Stimulated activated CD8-positive, alpha-beta memory T cell treated with anti-CD3 and anti-CD28 coated beads, Interleukin-15, amount 100 ng/mL, for 48 hours (primary cell): ENCODE results near the gene KRT80.
"Not testable (repeated sequence)": the region's sequence is repeated elsewhere in the genome, so short reads cannot be mapped to it uniquely, and the experiment has no call there.

Experiments
- DNase-seq, 2 donors: peaks; one replicate each; pipeline ENCODE4 v3.0.0-alpha.2; 2020; ENCODE audit warnings: low read depth in 2 of 2

The KRT80 gene

DNA sequence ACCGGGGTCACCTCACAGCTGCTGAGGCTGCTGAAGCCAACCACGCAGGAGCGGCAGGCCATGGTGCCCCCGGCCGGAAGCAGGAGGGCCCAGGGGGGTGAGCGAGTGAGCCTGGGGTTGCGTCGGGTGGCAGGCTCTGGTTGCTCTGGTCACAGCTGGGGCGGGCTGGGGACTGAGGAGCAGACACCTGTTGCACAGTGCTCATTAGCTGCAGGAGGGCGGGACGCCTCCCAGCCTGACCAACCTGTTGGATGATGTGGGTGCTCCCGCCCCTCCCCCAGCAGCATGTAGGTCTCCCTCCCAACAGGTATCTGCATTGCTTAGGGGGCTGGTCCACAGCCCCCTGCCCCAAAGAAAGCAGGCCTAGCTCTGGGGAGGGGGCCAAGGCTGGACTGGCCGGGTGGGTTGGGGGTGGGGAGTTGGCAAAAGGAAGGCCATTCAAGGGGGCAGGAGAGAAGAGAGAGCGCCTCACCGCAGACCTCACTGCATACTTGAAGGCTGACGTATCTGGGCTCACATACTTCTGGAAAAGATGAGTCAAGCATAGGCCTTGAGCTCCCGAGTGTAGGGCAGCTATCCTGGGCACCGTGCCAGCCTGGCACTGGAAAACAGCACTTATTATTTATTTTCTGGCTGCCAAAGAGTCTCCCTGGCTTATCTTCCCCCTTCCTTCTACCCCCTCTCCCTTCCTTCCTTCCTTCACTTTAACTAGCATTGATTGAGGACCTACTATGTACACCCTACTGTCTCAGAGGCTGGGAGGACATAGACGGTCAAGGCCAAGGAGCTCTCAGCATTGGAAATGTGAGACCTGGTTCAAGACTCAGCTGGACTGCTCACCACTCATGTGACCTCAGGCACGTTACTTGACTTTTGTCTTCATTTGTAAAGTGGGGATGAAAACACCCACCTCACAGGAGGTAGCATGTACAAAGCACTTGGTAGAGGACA, at the start of gene KRT80:
TSS of gene KRT80 (minus strand) at position 174 of the 951 bp plus-strand sequence. CDS start at position 62, 112 bp downstream.
- no peak for DNase-seq

DNA sequence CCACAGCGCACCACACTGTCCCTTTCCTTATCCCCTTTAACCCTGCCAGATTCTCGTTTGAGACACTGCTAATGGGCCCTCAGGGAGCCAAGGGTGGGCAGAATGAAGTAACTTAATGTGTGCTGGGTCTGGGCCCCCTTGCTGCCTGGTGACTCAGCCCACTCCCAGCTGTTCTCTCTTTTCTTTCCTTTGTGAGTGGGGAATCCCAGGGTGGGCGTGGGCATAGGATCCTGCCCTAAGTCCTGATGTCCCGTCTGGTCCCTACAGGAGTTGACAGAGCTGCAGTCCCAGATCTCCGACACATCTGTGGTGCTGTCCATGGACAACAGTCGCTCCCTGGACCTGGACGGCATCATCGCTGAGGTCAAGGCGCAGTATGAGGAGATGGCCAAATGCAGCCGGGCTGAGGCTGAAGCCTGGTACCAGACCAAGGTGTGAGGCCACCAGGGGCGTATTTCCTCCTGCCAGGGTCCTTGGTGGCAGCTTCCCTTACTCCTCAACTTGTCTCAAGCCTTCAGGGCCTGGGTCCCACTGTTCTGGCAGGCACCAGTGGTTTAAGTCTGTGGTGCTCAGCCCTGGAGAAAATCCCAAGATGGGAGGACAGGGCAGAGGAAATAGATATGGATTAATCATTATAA, 49.5 kb upstream of the KRT80 start:
- no peak for DNase-seq

DNA sequence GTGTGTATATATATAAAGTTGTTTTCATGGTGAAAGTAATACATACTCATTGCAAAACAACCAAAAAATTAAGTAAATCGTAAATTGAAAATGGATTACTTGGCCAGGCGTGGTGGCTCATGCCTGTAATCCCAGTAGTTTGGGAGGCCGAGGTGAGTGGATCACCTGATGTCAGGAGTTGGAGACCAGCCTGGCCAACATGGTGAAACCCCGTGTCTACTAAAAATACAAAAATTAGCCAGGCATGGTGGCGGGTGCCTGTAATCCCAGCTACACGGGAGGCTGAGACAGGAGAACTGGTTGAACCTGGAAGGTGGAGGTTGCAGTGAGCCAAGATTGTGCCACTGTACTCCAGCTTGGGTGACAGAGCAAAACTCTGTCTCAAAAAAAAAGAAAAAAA, 48.4 kb upstream of the KRT80 start:
- not testable (repeated sequence) for DNase-seq

DNA sequence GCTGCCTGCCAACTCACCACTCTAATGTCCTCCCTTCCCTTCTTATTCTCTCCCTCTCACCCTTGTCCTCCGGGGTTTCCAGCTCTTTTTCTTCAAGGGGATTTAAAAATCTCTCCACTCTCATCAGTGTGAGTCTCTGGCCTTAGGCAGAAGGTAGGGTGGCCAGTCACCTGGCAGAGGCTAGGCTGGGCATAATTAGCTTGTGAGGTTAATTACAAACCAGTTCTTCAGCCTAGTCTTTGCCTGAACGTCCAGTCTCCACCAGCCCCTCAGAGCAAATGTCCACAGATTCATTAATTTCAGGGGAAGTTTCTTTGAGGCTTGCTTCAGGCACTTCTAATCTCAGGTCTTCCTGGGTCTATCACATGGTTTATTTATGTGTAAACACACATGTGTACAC, 48.0 kb upstream of the KRT80 start:
- DNase-seq: no peak

DNA sequence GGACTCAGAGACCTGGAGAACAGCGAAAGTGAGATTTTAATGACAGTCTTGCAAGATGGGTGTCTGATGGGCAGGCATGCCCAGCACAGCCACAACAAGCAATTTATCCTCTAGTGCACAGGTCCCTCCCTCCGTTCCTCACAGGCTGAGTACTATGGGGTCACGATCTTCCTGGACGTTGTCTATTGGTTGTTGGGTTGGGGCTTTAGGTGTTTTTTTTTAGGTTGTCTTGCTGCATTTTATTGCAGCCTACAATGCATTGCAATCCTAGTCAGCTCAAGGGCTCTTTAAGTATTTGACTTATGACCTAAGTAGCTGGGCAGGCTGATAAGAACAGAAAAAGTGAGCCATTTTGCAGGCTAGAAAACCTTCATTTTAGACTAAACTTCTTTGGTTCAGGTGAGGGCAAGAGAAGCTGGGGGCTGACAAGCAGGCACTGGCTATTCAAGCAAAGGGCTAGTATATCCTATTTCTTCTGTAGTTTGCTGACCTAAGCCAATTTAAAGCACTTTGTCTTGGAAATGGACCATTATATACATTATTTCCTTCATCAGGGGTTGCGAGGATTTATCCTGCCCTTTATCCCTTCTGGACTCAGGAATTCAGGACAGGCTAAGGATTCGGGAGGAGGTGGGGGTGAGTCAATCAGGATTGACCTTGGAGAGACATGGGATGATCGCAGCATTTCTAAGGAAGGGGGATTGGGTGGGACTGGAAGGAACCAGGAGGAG, 47.3 kb upstream of the KRT80 start:
- no peak for DNase-seq

DNA sequence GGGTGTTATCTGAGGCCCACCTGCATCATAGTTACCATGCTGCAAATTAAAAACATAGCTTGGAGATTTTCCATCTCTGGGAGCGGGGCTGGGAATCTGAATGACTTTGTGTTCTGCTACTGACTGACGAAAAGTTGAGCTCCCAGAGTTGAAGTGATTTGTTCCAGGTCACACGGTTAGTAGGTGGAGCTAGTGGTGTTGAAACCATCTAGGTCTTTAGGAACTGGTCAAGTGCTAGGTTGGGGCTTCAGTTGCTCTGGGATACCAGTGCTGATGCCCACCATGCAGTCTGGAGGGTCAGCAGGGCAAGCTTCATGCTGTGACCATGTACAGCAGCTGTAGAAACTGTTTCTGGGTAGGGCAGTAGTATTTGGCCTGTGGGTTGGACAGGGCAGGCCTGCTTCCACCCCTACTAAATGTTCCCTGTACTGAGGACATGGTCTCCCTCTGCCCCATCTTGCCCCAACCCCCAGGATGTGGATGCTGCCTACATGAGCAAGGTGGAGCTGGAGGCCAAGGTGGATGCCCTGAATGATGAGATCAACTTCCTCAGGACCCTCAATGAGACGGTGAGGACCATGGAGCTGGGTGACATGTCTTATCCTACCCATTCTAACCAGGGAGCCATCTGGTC, 46.5 kb upstream of the KRT80 start:
- no peak for DNase-seq

DNA sequence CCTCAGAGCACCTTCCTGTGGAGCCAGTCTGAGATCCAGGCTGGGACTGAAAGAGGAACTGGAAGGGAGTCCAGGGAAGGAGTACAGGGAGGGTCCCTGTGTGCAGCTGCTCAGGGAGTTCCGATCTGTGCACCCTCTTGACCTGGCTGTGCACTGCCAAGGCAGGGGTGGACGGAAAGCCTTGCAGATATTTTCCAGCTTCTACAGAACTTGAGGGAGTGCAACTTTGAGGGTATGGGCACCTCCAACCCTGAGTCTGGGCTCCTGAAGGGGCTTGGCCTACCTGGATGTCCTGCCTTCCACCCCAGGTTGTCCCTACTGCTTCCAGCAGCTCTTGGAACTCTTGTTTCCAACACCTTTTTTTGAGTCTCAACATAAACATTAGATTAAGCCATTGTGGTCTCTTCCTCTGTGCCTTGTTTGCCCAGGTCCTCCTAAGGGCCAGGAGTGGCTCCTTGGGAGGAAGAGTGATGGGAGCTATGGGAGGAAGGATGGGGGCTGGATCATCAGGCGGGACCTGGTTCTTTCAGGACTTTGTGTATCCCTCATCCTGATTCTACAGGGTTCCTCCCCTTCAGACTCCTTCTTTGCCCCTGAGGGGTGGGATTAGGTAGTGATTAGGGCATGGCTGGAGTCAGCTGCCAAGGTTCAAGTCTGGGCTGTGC, 44.7 kb upstream of the KRT80 start:
- DNase-seq: no peak

DNA sequence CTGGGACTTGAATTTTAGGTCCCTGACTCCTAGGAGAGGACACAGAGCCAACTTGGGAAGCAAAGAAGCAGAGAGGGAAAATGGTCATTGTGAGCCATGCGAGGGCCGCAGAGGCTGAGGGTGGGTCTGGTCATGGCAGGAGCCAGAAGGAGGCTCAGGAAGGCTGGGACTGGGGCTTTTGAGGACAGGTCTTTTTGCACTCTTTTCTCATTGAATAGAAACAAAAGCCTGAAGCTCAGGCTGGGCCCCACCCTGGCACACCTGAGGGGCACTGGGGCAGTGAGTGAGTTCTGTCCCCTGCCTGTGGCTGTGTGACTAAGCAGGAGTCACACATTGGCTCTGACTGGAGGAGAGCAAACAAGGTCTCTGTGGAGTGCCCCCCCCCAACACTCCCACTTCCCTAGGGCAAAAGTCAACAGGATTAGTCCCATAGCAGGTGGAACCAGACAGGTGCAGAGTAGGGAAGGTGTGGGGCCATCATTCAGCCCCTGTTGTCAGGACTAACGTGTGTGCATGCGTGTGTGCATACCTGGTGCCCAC, 44.1 kb upstream of the KRT80 start:
- DNase-seq: no peak

DNA sequence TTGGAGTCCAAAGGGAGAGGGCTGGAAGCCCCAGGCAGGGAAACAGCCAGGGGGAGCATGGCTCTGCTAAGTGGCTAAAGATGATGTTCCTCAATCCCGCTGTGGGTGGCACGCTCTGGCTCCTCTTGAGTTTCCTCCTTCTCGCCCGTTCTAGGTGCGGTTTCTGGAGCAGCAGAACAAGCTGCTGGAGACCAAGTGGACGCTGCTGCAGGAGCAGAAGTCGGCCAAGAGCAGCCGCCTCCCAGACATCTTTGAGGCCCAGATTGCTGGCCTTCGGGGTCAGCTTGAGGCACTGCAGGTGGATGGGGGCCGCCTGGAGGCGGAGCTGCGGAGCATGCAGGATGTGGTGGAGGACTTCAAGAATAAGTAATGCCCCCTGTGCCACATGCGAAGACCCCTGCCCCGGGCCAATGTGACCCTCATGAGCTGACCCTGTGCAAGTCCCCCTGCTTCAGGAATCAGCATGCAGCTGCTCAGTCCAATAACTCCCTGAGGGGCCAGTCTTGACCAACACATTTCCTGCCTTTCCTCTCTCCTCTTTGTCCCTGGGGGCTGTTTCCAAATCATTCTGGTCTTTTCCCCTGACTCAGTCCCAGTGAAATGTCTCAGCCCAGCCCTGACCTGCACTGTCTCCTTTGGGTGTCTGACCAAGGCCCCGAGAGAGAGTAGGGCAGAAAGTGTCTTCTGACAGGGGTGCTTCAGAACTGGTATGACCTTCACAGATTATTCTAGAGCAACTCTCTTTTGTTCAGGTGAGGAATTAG, 43.4 kb upstream of the KRT80 start:
- DNase-seq: no peak

DNA sequence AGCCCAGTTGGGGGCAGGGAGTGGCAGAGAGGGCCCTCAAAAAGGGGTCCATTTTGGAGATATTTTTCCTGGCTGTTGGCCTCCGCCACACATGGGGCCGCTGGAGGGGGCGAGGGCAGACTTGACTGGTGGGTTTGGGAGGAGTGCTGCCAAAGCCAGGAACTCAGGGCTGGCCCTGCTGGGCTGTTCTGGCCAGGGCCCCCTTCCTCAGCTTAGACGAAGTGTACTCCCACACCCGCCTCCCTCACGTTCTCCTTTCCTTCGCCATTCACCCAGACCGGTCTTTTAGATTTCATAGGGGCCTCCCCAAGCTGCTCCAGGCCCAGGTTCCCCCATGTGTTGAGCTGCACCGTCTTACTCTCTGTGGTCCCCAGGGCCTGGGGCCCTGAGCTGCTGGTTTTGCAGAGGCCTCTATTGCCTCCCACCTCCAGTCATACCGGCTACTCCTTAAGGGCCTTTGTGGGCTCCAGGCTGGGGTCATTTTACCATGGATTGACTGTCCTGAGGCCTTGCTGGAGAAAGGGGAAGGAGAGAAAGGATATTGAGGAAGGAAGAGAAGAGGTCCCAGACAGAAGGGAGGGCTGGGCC, 42.5 kb upstream of the KRT80 start:
- DNase-seq: no peak

DNA sequence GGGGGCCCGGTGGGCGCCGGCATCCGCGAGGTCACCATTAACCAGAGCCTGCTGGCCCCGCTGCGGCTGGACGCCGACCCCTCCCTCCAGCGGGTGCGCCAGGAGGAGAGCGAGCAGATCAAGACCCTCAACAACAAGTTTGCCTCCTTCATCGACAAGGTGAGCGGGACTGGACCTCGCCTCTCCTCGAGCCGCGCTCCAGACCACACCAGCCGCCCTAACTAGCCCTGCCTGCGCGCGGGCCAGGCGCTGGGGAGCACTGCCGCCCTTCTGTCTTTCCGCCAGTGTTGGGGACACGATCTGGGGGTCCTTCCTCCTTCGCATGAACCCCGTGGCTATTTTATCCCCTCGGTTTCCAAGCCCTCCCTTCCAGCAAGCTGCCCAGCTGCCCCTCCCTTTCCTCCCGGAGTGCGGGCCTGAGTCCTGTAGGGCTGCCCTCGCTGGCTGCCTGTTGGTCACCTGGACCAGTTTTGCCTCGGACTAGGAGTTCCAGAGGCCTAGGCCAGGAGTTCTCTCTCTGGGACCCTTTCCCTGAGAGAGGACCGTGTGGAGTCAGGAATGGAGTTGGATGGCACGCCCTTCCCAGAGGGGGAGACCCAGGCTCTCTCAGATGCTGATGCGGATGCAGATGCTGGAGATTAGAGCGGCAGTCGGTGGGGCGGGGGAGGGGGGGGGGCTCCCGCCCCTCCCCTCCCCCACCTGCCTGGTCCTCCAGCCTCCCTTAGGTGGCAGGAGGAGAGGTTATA, 41.8 kb upstream of the KRT80 start:
- DNase-seq: no peak

DNA sequence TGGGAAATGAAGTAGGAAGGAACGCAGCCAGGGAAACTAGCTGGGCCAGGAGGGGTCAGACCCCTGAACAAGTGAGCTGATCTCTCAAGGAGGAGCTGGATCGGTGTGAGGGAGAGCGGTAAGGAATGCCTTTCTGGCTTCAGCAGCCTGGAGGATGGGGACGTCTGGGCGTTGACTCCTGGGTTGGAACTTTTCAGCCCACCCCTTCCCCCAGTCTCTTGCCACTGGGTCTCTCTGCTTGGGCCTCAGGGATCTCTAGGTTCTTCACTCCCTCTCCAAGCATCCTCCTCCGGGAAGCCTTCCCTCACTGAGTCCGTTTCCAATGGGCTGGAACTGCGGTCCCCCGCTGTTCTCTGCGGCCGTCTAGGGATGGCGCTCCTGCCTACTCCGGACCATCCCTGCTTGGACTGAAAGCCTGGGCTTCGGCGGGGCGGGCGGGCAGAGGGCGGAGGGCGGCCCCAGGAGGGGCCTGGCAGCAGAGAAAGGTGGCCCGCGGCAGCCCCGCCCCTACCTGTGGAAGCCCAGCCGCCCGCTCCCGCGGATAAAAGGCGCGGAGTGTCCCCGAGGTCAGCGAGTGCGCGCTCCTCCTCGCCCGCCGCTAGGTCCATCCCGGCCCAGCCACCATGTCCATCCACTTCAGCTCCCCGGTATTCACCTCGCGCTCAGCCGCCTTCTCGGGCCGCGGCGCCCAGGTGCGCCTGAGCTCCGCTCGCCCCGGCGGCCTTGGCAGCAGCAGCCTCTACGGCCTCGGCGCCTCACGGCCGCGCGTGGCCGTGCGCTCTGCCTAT, 41.1 kb upstream of the KRT80 start, which contains the start of gene KRT7:
TSS of gene KRT7 (plus strand) at position 570 of the 788 bp plus-strand sequence. CDS start at position 624, 54 bp downstream.
- no peak for DNase-seq

DNA sequence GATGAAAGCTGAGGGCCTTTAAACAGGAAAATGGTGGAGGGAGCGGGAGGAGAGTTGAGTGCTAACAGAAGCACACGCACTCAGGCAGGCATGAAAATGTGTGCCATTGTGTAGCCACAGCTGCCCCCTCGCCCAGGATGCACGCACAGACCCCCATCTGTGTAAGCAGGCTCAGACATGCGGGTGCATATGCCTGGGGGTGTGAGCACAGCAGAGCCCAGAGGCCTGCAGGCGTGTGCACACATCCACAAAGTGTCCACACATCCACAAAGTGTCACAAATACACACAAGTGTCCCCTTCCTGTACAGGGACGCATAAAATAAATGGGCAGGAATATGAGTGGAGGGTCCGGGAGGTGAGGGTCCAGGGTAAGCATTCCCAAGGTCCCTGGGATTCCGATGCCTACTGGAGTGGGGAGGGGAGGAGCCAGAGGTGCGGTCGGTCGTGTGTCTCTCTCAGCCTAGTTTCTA, 40.4 kb upstream of the KRT80 start:
- no peak for DNase-seq

DNA sequence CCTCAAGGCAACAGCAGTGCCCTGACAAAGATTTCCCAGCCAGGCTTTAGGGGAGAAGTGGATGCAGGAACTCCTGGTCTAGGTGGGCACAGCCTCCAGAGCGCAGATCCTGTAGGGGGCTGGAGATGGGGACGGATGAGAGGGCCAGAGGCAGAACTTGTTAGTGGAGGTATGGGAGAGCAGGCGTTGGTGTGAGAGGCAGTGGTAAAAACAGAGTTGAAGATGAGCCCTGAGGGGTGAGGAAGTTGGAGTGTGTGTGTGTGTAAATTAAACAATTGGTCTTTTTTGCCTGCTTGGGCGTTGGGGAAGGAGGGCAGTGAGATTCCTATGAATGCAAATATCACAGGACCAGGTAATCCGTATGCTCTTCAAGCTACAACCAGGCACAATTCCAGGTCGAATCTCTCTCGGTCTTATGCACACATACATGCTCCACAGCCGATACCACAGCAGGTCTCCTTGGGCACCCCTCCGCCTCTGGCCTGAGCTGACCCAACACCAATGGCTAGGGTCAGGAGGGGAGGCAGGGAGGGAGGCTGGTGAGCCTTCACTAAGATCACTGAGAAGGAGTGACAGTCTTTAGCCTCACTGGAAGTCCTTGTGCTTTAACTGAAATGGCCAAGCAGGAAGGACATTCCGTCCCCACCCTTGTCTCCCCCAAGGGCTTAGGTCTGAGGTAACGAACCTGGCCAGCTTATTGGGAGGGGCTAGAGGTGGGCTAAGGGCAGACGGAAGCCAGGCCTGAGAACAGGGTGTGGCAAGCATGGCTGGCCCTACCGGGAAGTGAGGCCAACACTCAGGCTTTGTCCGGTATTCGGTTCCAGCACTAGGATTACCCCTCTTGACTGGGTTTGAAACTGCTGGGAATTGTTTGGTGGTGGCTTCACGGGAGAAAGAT, 39.7 kb upstream of the KRT80 start:
- no peak for DNase-seq

DNA sequence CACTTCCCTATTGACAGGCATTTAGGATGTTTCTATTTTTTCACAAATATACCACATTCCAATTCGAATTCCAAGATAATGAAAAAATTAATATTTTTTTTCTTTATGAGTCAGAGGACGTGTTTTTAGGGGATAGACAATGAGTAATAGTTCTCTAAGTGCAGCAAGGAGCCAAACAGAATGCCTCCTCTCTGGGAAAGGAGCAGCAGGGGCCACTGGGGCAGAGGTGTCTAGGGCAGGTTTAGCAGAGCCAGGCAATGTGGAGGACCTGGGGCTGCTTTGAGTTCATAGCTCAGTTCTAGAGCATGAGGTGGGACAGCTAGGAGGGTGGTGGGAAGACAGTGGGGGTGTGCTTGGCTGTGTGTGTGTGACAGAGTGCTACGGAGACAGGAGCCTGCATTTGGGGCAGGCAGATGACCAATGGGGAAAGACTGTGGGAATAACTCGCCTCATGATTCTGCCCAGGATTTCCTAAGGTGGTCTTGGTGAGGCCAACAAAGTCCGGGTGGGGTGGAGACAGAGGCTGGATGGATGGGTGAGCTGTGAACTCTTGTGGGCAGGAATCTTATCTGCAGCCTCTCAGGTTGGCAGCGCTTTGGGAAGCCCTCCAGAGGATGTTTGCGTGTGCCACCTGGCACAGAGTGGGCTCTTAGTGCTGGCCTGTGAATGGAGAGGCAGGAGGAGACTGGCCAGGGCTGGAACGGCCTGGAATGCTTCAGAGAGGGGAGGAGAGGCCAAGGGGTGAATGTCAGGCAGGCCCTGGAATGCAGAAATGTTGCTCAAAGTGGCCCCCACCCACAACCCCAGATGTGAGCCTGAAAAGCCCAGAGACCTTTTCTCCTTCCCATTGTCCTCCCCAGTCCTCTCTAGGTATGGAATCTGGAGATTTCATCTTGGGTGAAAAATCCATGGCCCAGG, 38.8 kb upstream of the KRT80 start:
- DNase-seq: no peak

DNA sequence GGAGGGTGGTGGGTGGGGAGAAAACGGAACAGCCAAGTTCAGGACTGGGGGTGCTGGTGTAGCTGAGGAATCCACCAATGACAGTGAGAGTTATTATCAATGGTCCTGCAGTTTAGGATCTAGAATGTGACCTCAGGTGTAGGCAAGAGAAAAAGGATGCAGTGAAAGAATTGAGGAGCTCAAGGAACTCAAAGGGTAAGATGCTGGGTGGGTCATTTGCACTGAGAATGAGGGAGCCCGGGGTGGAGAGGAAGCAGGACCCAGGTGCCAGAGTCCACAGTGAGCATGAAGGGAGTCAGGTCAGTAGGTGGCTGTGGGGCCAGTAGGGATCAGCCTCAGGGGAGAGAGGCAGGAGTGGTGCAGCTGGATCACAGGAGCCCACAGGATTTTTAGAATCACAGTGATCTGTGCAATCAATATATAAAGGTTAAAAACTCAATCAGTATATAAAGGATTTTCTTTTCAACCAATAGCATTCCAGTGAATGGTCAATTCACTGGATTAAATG, 38.1 kb upstream of the KRT80 start:
- no peak for DNase-seq
